Adipose tissue (tissue), 3 donors: ENCODE data around the gene CCDC12. TPM values are rescaled to one million over a fixed set of nuclear protein-coding genes. Genes with fewer than 3 reads are reported as not detected.
"Not testable (repeated sequence)": the region's sequence is repeated elsewhere in the genome, so short reads cannot be mapped to it uniquely, and the experiment has no call there.

Experiments
- H3K27ac ChIP-seq: one replicate; pipeline ENCODE4 v1.5.1; 2013; ENCODE audit warnings: low read depth, low read length
- WGBS, 3 donors: extraction: QIAGEN DNeasy Blood & Tissue Kit; methylation state at CpG; one replicate each; pipeline ENCODE4 v1.1.7; 2013; 5-methylcytosine and 5-hydroxymethylcytosine counted together
- polyA plus RNA-seq, 3 donors: library from polyadenylated mRNA; stranded (reverse); fragments of 200-250 nt; gene quantifications; one replicate each; pipeline ENCODE4 v1.2.3, GENCODE V29; 2013
- donor health status: healthy with polysubstance abuse.
- donor health status: Bipolar disorder and iron deficiency.
- donor health status: healthy.

Gene CCDC12
- polyA plus RNA-seq, 3 donors = 32.5 to 59.5 (median 51.5) TPM

DNA sequence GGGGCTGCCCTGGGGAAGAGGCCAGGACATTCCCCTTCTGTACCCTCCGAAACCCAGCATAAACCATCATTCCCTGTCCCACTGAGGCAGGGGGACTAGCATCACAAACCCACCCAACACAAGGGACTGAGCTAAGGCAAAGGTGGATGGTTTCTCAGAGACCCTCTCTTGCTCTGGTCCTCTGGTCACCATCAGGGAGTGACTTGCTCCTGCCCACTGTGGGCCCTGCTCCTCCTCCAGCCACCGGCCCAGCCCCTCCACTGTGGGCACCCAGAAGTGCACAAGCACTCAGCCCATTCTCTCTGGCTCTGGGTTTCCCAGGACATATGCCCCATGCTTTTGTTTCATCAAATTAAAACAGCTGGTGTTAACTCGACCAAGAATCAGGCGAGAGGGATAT, 54.1 kb downstream of the CCDC12 start:
- WGBS, 3 donors = 91 to 96% (median 94%) methylated on average over 4 of the region's 4 CpGs
- H3K27ac ChIP-seq = no peak overlapping the region

DNA sequence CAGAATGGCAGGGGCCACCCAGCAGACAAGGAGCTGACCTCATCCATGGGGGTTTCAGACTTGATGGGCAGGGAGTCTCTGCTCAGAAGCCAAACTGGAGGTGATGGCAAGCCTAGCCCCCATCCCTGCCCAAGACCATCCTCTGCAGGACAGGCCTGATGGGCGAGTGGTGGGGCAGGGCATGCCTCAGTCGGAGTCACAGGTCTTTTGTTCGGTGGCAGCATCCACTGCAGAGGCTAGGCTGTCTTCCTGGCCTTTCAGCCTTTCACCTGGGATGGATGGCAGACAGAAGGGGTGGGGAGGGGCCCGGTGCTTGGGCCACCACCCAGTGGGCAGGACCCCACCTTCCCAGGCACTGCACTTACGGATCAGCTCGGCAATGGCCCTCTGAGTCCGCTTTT, 54.7 kb downstream of the CCDC12 start:
- WGBS, 3 donors = 92 to 95% (median 93%) methylated on average over 7 of the region's 7 CpGs

DNA sequence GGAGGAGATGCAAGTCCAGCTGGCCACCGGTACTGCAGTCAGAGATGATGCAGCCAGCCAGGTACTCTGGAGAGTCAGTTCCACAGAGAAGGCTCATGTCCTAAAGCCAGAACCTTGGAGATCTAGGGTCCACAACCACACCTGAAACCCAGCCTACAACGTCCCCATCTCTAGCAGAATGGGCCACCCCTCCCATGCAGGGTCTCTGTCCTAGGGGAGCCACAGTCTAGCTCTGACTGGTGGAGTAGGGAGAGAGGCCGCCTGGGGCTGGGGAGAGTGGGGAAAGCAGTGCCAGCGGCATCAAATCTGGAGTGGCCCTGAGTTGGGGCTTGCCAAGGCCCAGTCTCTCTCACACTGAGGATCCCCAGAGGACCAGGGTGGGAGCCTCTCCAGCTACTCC, 55.5 kb downstream of the CCDC12 start:
- no peak overlapping the region for H3K27ac ChIP-seq
- WGBS, 3 donors = 68 to 92% (median 89%) methylated on average over 4 of the region's 4 CpGs

More for the DNA sequence above, 54.7 kb downstream of the CCDC12 start:
- no peak overlapping the region for H3K27ac ChIP-seq

DNA sequence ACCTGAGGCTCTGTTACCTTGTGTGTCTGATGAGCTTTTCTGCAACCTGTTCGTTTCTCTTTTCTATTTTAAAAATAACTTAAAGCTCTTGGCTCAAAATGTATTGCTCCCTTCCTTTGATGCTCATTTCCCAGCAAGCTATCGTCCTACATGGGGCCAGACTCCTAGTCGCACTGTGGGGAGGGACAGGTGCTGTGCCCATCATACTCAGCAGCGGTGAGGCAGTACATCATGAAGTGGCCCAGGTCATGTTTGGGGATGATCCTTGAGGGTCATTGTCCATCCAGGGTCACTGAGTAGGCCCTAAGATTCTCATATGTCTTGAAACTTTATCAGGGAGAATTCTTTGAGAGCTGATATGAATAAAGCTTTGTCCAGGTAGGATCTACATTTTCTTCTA, 57.9 kb downstream of the CCDC12 start:
- H3K27ac ChIP-seq = no peak overlapping the region
- 96 to 98% (median 96%) methylated on average over 4 of the region's 4 CpGs for WGBS, 3 donors

DNA sequence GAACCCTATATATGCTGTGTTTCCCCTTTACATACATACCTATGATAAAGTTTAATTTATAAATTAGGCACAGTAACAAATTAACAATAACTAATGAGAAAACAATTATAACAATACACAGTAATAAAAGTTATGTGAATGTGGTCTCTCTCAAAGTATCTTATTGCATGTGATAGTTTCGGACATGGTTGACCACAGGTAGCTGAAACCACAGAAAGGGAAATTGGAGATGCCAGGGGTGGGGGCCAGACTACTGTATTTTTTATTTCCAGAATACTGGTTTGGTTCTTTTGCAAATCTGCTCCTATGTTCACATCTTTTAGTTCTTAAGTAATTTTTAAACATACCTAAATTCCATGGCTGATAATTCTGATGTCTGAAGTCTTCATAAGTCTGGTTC, 58.3 kb downstream of the CCDC12 start:
- H3K27ac ChIP-seq = no peak overlapping the region
- 69 to 96% (median 75%) methylated on average over 1 of the region's 1 CpG for WGBS, 3 donors

DNA sequence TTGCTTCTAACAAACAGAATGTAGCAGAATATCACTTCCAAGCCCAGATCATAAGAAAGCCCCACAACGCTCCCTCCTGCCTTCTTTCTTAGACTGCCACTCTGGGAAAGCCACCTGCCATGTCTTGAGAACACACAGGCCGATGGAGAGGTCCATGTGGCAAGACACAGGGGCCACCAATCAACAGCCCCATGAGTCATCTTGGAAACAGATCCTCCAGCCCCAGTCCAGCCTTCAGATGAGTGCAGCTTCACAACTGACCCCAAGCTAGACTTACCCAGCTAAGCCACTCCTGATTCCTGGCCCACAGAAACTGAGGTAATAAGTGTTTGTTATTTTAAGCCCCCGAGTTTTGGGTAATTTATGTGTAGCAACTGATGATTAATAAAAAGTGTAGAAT, 59.3 kb downstream of the CCDC12 start:
- no peak overlapping the region for H3K27ac ChIP-seq
- WGBS, 3 donors = 77 to 98% (median 97%) methylated on average over 3 of the region's 3 CpGs

DNA sequence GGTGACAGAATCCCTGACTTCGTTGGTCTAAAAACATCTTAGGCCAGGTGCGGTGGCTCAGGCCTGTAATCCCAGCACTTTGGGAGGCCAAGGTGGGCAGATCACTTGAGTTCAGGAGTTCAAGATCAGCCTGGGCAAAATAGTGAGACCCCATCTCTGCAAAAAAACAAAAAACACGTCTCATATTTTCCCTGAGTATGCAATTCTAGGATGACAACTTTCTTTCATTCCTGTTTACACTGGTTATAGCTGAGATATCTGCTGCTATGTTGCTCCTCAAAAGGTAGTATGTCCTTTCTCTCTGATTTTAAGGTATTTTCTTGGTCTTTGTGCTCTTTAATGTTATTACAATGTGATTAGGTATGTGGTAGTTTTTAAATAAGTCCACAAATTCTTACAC, 59.7 kb downstream of the CCDC12 start:
- H3K27ac ChIP-seq = no peak overlapping the region
- WGBS, 3 donors = 90 to 94% (median 93%) methylated on average over 3 of the region's 3 CpGs

DNA sequence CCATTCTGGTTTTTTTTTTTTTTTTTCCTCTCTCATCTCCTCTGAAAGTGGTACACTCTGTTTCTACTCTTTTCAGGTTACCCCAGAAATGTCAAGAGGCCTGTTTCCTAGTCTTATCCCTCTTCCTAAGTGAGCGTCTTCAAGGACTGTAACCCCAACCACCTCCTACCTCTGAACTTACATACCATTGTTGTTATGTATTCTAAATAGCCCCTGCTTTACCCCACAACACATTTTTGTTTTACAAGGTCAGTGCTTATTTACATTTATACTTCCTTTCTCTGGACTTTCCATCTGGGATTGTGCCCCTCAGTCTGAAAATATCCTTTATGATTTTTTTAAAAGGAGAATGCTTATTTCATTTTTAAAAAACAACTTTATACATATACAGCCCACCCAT, 60.3 kb downstream of the CCDC12 start:
- no peak overlapping the region for H3K27ac ChIP-seq
- WGBS, 3 donors = 89 to 97% (median 90%) methylated on average over 1 of the region's 1 CpG

DNA sequence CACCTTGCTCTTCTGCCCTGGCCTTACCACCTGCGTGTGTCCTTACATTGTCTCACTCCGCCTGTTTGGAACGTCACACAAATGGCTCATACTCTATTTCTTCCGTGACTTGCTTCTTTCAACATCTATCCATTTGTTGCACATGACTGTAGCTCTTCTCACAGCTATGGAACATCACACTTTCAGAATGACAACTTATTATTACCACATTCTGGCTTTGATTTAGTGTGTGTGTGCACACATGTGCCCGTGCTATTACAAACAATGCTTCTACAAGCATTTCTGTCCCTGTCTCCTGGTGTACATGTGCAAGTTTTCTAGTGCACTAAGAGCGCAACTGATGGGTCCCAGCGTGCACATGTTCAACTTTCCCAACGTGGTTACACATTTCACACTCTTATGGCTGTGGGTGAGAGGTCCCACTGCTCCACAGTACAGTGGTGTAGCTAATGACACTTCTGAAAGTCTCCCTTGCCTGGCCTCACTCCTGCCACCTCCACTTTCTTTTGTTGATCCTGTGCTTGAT, 61.2 kb downstream of the CCDC12 start:
- H3K27ac ChIP-seq = no peak overlapping the region
- 80 to 84% (median 83%) methylated on average over 8 of the region's 8 CpGs for WGBS, 3 donors

DNA sequence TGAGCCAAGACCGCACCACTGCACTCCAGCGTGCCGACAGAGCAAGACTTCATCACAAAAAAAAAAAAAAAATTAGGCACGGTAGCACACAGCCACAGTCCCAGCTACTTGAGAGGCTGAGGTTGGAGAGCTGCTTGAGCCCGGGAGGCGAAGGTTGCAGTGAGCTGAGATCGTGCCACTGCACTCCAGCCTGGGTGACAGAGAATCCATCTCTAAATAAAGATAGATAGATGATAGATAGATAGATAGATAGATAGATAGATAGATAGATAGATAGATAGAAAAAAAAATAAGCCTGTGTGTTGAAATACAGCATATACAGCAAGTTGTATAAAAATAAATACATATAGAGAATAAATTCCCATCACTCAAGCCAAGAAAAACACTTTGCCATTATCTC, 61.7 kb downstream of the CCDC12 start:
- H3K27ac ChIP-seq = no peak overlapping the region
- 85 to 93% (median 90%) methylated on average over 7 of the region's 7 CpGs for WGBS, 3 donors

DNA sequence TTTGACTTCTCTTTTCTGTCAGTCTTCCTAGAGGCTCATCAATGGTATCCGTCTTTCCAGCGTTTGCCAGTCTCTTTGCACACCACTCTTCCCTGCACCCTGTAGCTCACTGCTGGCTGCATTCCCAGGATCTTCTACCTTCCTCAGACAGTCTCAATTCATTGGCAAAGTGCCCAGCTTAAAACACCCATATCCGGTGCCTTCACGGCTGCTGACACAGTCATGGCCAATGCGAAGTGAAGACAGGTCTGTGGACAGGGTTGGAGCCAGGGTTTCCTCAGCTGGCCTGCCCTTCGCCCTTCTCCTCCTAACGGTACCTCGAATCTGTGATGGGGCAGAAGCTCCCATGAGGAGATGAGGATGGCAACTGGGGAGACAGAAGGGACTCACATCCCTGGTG, 62.9 kb downstream of the CCDC12 start:
- 43 to 46% (median 45%) methylated on average over 8 of the region's 8 CpGs for WGBS, 3 donors

DNA sequence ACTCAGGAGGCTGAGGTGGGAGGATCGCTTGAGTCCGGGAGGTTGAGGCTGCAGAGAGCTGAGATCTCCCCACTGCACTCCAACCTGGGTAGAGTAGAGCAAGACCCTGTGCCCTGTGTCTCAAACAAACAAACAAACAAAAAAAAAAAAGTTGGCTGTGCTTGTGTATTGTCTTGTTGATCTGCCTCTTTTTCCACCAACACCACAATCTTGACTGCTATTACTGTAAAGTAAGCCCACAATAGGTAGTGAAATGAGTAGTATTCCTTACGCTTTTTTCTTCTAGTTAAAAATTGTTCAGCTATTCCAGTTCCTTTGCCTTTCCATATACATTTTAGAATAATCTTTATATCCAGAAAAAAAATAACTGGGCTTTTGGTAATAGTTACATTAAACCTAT, 63.6 kb downstream of the CCDC12 start:
- 96 to 97% (median 96%) methylated on average over 3 of the region's 3 CpGs for WGBS, 3 donors
- H3K27ac ChIP-seq = no peak overlapping the region

More for the DNA sequence above, 62.9 kb downstream of the CCDC12 start:
- no peak overlapping the region for H3K27ac ChIP-seq

DNA sequence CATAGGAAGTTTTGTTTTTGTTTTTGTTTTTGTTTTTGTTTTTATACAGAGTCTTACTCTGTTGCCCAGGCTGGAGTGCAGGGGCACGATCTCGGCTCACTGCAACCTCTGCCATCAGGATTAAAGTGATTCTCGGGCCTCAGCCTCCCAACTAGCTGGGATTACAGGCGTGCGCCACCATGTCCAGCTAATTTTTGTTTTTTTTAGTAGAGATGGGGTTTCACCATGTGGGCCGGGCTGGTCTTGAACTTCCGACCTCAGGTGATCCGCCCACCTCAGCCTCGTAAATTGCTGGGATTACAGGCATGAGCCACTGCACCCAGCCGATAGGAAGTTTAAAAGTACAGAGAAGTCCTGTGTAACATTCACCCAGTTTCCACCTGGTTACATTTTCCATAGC, 65.6 kb downstream of the CCDC12 start:
- 84 to 89% (median 87%) methylated on average over 10 of the region's 10 CpGs for WGBS, 3 donors
- H3K27ac ChIP-seq = not testable (repeated sequence)

DNA sequence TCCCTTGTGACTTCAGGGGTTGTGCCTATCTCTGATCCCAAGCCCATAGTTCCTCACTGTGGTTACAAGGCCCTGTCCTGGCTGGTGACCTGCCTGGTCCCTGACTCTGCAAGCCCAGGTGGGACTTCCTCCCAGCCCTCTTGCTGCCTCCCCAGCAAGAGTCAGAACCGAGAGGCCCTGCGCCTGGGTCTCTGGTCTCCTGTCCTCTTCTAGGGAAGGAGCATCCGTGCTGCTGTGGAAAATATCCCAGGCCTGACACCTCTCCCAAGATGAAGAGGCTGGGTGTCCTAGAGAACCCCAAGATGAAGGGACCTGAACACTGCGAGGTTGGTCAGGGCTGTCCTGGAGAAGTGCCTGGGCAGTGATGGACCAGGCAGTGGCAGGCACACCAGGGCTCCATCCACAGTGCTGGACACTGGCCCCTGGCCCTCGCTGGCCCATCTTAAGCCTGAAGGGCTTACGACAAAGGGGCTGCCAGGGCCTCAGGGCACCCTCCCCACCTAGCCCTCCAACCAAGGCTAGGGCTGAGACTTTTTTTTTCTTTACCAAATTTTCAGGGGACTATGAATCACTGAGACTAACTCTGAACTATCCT, 66.3 kb downstream of the CCDC12 start:
- H3K27ac ChIP-seq = no peak overlapping the region
- 78 to 82% (median 80%) methylated on average over 6 of the region's 6 CpGs for WGBS, 3 donors

DNA sequence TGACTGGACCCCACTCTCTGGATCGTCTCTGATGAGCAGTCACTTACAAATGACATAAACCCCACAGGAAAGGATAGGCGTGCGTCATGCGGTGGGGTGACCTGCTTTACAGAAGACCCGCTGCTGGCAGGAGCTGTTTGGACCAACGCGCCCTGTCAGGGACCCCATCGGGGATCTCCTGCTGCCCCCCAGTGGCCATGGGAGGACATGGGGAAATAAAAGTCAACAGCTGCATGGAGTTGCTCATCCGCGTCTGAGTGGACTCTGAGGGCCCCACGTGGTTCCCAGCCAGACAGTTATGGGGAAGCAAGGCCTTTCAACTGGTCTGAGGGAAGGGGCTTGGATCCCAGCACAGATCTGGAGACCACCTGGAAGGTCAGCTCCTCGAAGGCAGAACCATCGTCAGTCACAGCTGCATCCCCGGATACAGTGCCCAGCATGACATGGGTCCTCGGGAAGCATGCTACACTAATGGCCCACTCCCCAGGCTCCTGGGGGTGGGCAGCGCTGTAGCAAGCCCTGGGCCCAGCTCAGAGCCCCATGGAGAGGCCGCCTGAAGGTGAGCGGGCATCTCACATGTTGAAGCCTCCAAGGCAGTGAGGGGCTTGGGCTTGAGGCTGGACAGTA, 66.9 kb downstream of the CCDC12 start:
- 17 to 21% (median 18%) methylated on average over 18 of the region's 18 CpGs for WGBS, 3 donors
- H3K27ac ChIP-seq = no peak overlapping the region

DNA sequence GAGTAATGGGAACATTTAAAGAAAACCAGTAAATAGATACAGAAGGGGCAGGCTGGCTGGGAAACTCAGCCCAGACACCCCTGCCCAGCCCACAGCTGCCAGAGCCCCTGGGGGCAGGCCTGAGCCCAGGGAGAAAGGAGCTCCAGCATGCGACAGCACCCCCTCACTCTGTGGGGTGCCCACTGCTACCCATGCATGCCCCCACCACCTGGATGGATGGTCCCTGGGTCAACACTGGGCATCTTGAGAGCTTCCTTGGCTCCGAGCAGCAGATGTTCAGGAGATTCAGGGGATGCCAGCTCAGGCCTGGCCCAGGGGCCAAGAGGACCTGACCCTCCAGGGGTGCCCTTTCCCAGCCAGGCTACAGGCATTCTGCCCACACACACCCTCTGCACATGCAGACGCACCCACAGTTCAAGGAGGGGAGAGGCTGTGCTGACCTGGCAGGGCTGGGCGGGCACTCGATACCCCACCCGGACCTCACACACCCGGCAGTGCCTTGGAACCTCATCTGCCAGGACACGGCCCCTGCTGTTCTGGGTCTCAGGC, 67.5 kb downstream of the CCDC12 start:
- H3K27ac ChIP-seq = no peak overlapping the region
- 37 to 51% (median 47%) methylated on average over 8 of the region's 8 CpGs for WGBS, 3 donors

DNA sequence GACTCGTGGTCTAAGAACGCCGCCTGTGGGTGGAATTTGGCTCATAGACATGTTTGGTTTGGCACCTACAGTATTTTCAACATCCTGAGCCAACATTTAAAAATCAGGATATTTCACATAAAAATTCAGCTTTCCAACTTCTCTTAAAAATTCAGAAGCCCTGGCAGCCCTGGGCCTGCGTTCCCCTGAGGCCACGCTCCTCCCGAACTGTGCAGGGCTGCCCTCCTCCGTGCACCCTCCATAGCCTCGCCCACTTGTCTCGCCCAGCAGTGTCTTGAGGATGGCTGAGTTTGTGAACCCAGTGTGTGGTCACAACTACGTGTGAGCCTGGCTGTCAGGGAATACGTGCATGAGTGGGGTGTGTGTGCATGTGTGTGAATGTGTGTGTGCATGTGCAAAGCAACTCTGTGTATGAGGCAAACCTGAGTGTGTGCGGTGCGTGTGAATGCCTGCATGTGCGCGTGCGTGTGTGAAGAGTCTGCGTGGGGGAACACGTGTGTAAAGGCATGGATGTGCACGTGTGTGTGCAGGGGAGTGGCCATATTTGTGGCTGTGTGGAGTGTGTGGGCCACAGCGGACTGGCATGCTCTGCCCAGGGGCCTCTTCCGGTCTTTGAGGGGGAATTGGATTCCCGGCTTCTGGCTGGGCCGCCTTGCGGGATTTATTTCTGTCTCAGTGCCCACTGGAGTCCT, 68.1 kb downstream of the CCDC12 start:
- no peak overlapping the region for H3K27ac ChIP-seq
- 53 to 63% (median 61%) methylated on average over 24 of the region's 24 CpGs for WGBS, 3 donors

DNA sequence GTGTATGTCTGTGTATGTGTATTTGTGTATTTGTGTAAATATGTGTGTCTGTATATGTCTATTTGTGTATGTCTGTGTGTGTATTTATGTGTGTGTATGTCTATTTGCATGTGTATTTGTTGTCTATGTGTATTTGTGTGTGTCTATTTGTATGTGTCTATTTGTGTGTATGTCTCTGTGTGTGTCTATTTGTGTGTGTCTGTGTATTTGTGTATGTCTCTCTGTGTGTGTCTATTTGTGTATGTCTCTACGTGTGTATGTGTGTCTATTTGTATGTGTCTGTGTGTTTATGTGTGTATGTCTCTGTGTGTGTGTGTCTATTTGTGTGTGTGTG, 68.6 kb downstream of the CCDC12 start:
- WGBS, 3 donors = 38 to 56% (median 38%) methylated on average over 1 of the region's 1 CpG
- no peak overlapping the region for H3K27ac ChIP-seq

DNA sequence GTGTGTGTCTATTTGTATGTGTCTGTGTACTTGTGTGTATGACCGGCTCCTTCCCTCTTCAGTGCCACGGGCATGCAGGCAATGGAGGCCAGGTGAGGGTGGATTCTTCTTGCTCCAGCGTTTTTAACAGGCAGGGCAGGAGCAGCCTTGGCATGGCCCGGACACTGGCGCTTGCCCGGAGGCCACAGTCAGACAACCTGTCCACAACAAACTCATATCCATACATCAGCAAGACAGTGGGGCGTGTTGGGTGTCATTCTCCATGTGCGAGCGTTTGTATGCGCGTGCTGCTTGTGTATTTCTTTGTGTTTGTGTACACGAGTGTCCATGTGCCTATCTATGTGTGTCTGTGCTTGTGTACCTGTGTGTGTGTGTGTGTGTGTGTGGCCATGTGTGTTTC, 69.3 kb downstream of the CCDC12 start:
- WGBS, 3 donors = 71 to 88% (median 84%) methylated on average over 12 of the region's 12 CpGs
- H3K27ac ChIP-seq = no peak overlapping the region
